HG02981 (cell line): ENCODE results near the gene ALPK1.
"Not testable (repeated sequence)": the region's sequence is repeated elsewhere in the genome, so short reads cannot be mapped to it uniquely, and the experiment has no call there.

Experiments
- ATAC-seq: cut with Tn5 transposase; IDR thresholded peaks from one replicate; pipeline ENCODE4 v1.9.1; 2021; ENCODE audit warnings: mild to moderate bottlenecking, moderate library complexity; ENCODE audit not compliant: unreplicated experiment

ALPK1 gene

DNA sequence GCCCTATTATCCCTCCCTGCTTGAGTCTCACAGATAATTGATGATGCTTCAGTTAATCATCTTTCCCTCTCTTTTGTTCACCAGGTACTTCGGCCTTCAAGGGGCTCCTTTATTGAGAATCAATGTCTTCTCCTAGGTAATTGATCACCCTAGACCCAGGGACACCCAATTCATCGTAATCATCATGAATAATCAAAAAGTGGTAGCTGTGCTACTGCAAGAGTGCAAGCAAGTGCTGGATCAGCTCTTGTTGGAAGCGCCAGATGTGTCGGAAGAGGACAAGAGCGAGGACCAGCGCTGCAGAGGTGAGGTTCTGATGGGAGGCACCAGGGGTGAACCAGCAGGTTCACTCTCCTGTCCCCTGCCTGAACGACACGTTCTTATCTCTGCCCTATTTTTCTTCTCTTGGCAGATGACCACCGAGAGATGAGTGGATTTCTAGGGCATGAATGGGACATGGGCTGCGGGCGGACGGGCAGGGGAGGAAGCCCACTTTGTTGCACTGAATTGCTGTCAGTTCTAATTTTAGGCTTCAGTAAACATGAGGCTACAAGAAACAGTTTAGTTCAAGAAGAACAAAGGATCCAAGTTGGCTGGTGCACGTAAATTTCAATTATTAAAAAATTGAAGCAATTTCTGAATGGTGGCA lies 80.5 kb downstream of the ALPK1 start:
- no peak for ATAC-seq

- no peak for ATAC-seq
Observed at GRCh38 chr4:112378243-112378620, 81.1 kb downstream of the ALPK1 start.

GRCh38 chr4:112378858-112379257 lies 81.7 kb downstream of the ALPK1 start:
- no peak for ATAC-seq

DNA sequence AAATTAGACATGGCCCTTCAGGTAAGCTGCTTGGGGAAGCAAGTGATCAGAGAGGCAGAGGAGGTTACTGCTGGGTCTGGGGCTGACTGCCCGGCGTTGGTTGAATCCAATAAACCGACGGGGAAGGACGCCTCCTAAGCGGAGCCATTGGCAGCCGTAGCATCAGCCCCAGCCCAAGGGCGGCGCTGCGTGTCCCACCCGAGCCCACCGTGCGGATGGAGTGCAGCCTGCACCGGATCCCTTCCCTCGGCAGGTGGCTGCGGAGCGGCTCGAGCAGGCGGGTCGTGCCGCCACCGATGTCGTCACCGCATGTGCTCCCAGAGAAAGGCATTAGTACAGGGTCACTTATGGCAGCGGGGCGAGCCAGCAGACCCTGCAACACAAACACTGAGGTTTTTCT lies 82.1 kb downstream of the ALPK1 start:
- ATAC-seq = no peak

- no peak for ATAC-seq
Observed at GRCh38 chr4:112381996-112382692, 85.0 kb downstream of the ALPK1 start.

DNA sequence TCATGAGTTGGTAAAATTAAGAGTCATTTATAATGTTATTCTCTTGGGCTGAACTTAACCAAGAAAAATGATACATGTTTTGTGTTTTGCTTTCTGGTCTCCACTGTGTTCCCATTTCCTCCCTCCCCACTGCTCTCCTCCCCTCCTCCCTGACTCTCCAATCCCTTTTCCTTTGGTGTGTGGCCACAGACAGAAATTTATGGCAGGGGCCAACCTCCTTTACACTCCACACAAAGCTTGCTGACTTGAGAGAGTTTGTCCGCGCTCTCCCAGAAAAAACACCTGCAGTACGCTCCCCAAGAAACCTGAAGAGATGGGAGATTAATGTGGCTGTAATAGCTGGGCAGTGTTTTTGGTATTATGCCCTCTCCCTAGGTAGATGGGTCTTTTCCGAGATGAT lies 88.9 kb downstream of the ALPK1 start:
- ATAC-seq = no peak

DNA sequence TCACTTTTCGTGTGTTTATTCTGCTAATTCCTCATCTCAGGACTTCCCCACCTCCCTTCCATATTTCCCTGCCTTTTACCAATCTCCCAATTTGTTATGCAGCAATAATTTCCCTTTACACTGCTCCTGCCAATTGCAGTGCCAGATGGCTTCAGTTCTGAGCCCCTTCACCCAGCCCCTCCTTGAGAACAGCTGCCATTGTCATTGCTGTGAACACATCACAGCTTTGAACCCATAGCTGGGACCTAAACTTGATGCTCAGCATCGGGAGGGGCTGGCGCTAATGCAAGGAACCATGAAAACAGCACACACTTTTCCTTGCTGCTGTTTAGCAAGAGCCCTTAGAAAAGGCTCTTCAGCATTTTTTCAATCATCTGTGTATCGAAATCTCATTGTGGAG lies 104.9 kb downstream of the ALPK1 start:
- no peak for ATAC-seq

DNA sequence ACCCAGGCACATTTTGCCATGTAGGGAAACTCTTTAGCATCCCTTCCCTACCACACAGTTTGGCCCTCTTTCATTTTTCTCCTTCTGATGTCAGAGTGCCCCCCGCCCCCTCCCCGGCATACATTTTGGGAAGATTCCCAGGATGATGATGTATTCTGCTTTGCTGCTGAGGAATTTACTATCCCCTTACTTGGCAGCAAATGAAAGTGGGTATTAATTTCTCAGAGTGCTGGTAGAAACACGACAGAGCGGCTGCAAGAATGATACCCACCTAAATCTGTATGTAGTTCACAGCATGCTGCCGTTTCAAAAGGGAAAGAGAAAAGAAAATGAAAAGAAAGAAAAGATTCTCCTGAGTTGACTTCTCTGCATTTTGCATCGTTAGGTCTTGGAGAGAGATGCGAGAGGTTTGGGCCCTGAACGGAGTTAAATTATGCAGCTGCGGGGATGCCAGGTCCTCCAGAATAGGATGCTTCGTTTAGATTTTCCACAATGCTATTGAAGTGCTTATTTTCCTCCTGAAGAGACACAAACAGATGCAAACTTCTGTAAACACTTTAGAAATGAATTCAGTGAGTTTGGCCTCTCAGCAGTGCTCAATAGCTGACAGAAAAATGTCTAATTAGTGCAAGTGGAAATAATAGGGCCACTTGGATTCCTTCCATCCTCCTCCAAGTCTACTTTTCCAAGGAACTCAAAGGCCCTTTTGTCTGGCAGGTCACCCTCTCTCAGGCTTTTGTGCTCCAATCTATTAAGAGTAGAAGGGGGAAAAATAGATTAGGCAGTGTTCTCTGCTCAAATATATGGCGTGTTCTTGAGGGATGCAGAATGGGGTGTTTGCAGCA lies 106.2 kb downstream of the ALPK1 start:
- no peak for ATAC-seq

- ATAC-seq = no peak
Observed at GRCh38 chr4:112410364-112410763, 113.2 kb downstream of the ALPK1 start.

- no peak for ATAC-seq
Observed at GRCh38 chr4:112410804-112411203, 113.6 kb downstream of the ALPK1 start.

DNA sequence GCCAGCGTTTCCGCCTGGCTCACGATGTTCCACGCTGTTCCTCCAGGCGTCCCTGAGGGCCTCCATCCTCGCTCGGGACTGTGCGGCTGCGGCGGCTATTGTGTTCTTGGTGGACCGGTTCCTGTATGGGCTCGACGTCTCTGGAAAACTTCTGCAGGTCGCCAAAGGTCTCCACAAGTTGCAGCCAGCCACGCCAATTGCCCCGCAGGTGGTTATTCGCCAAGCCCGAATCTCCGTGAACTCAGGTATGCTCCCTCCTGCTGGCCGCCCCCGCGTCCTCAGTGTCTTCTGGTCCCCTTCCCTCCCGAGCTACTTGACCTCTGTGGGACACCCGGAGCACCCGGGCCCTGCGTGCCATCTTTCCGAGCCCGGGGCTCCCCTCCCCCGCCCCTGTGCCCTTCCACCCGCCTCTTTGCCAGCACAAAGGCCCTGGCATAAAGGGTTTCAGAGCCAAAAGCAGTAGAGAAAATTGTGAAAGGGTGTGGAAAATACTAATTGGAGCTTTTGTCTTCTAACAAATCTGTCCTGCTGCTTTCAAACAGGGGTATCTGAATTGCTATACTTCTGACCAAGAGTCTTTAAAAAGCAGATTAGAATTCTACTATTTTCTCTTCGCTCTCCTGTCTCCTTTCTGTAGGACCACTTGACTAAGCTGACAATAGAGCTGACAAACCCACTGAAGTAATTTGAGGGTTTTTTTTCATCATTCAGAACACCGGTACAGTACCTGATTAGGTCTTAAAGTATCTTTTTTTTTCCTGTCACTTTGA lies 114.8 kb downstream of the ALPK1 start:
- no peak for ATAC-seq

DNA sequence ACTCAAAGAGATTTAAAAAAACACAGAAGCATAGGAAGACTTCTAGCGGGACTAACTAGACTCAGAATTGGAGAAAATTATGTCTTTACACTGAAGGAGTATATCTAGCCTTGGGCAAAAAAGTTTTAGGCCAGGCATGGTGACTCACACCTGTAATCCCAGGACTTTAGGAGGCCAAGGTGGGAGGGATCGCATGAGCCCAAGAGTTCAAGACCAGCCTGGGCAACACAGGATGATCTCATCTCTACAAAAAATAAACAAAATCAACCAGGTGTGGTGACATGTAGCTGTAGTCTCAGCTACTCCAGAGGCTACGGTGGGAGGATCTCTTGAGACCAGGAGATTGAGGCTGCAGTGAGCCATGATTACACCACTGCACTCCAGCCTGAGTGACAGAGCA lies 119.3 kb downstream of the ALPK1 start:
- ATAC-seq = no peak

DNA sequence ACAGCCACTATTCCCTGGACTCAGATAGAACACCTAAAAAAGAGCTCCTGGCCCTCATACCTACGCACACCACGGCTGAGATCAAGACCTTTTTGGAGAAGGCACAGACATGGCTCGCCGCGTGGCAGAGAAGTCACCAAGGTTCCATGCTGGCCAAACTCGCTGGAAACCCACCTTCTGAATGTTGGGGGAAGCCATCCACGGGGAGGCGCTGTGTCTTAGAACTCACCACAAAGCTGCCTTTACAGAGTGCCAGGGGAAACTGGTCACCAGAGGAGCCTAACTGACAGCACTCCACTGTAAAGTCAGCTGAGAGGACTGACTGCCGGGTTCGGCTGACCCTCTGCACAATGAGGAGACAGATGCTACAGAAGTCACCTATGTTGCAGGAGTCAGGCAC lies 120.9 kb downstream of the ALPK1 start:
- no peak for ATAC-seq

GRCh38 chr4:112421911-112422310 lies 124.7 kb downstream of the ALPK1 start:
- ATAC-seq = no peak

DNA sequence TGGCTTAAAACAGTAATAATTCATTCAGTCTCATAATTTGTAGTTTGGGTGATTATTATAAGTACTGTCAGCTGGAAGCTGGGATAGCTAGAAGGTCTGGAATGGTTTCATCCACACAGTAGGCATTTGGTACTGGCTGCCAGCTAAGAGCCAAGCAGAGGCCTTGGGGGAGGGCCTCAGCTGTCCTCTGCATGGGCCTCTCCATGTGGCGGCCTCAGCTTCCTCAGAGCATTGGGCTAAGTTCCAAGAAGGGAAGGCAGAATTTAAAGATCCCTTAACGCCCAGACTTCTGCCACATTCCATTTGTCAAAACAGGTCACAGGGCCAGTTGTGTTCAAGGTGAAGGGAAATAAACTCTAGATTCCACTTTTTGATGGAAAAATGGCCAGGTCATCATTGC lies 125.5 kb downstream of the ALPK1 start:
- no peak for ATAC-seq

- no peak for ATAC-seq
Observed at GRCh38 chr4:112423591-112423990, 126.4 kb downstream of the ALPK1 start.

DNA sequence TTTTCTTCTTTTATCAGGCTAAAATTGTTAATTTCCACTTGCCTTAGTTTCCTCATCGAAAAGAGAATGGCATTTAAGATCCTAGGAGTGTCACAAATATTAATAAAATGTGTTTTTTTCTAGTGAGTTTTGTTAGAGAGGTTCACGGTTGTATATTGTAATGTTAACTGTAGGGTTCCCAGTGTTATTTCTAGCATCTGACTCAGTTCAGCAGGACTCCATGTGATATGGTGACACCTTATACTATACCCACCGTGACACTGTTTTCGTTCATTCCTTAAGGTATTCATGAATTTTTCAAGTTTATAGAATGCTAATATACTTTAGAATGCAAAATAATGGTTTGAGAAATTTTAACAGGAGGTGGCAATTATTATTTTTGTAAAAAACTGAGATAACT lies 128.7 kb downstream of the ALPK1 start:
- no peak for ATAC-seq

DNA sequence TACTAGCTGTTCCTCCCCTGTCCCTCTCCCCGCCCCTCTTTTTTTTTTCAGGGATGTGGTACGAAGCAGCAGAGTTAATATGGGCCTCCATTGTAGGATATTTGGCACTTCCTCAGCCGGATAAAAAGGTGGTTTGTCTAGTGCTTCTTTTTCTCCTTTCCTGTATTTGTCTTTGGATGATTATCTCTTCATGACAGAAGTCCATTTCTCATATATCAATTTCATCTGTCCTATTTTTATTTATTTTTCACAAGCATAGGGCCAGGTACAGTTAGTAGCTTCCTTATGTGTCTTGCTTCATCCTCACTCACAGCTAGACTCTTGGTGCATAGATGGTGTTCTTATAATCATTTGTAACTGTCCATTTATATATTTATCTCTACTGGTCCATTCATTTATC lies 129.2 kb downstream of the ALPK1 start:
- ATAC-seq = no peak

GRCh38 chr4:112431158-112431557 lies 134.0 kb downstream of the ALPK1 start:
- ATAC-seq = no peak

DNA sequence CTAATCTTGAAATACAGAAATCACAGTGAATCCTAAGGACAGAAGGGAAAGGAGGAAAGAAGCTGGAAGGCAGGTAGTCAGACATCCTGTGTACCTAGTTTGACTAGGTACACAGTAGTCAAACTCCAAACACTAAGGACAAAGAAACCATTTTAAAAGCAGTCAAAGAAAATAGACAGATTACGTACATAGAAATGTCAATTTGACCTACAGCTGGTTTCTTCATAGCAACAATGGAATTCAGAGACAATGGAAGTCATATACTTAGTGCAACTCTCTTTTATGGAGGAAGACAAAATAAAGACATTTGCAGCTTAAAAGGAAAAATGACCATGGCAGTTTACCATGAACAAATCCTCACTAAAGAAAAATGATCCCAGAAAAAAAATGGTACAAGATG lies 139.8 kb downstream of the ALPK1 start:
- no peak for ATAC-seq

- ATAC-seq = not testable (repeated sequence)
Observed at GRCh38 chr4:112442226-112442625, 145.1 kb downstream of the ALPK1 start.
